ENCODE data around the gene PFDN1. TPM values are rescaled to one million over a fixed set of nuclear protein-coding genes. Genes with fewer than 3 reads are reported as not detected.
"Not testable (repeated sequence)": the region's sequence is repeated elsewhere in the genome, so short reads cannot be mapped to it uniquely, and the experiment has no call there.

PFDN1 gene
- total RNA-seq, 1 donor from 2014 or later = 63.9 TPM

- DNase-seq (ENCODE audit: low read depth) = no peak
These were observed 85.4 kb downstream of the PFDN1 start for GRCh38 chr5:140217299-140218026.

GRCh38 chr5:140216478-140217074 lies 86.3 kb downstream of the PFDN1 start:
- no peak for DNase-seq (ENCODE audit: low read depth)

- no peak for DNase-seq (ENCODE audit: low read depth)
These were observed 87.6 kb downstream of the PFDN1 start for GRCh38 chr5:140215276-140215675.

GRCh38 chr5:140214831-140215230 lies 88.1 kb downstream of the PFDN1 start:
- peak; percentile 98 for DNase-seq (ENCODE audit: low read depth)

- DNase-seq (ENCODE audit: low read depth) = no peak
These were observed 89.4 kb downstream of the PFDN1 start for GRCh38 chr5:140213370-140213983.

- DNase-seq (ENCODE audit: low read depth) = no peak
These were observed 94.8 kb downstream of the PFDN1 start for GRCh38 chr5:140208065-140208464.

- no peak for DNase-seq (ENCODE audit: low read depth)
These were observed 95.5 kb downstream of the PFDN1 start for GRCh38 chr5:140207250-140207964.

- no peak for DNase-seq (ENCODE audit: low read depth)
These were observed 96.9 kb downstream of the PFDN1 start for GRCh38 chr5:140205952-140206351.

- no peak for DNase-seq (ENCODE audit: low read depth)
These were observed 97.7 kb downstream of the PFDN1 start for GRCh38 chr5:140205216-140205615.

GRCh38 chr5:140202610-140203009 lies 100.3 kb downstream of the PFDN1 start:
- no peak for DNase-seq (ENCODE audit: low read depth)

GRCh38 chr5:140202078-140202477 lies 100.8 kb downstream of the PFDN1 start:
- DNase-seq (ENCODE audit: low read depth) = no peak

GRCh38 chr5:140198915-140199314 lies 104.0 kb downstream of the PFDN1 start:
- not testable (repeated sequence) for DNase-seq (ENCODE audit: low read depth)

- DNase-seq (ENCODE audit: low read depth) = no peak
These were observed 105.9 kb downstream of the PFDN1 start for GRCh38 chr5:140197023-140197422.

GRCh38 chr5:140196115-140196814 lies 106.6 kb downstream of the PFDN1 start:
- DNase-seq (ENCODE audit: low read depth) = no peak

Other genes with a start within 250 kb of the PFDN1 start
- gene PURA, start 189.0 kb downstream of the PFDN1 start, total RNA-seq = 18.0 and 18.3 TPM in 2 replicates
- 8.1 and 10.4 TPM in 2 replicates for gene IGIP, start 177.2 kb downstream of the PFDN1 start, total RNA-seq
- 15.9 and 27.9 TPM in 2 replicates for gene CYSTM1, start 127.9 kb downstream of the PFDN1 start, total RNA-seq
- 10.1 and 10.2 TPM in 2 replicates for gene HBEGF, start 43.5 kb upstream of the PFDN1 start, total RNA-seq
- gene SLC4A9, start 57.1 kb upstream of the PFDN1 start, total RNA-seq = not detected in 2 replicates
- 33.7 and 39.7 TPM in 2 replicates for gene ANKHD1, start 98.7 kb upstream of the PFDN1 start, total RNA-seq
- gene EIF4EBP3, start 244.6 kb upstream of the PFDN1 start, total RNA-seq = not detected in 2 replicates

Data from myocyte (in vitro differentiated cells).